HG02840 (cell line): ENCODE data around the gene CDH1.
"Not testable (repeated sequence)": the region's sequence is repeated elsewhere in the genome, so short reads cannot be mapped to it uniquely, and the experiment has no call there.

ENCODE experiments used
- ATAC-seq: cut with Tn5 transposase; IDR thresholded peaks from one replicate; pipeline ENCODE4 v1.9.1; 2021; ENCODE audit warnings: mild to moderate bottlenecking, moderate library complexity, moderate number of reproducible peaks; ENCODE audit not compliant: unreplicated experiment, low FRiP score

Gene CDH1

GRCh38 chr16:68786685-68787418 lies 49.8 kb downstream of the CDH1 start:
- no peak for ATAC-seq

- ATAC-seq, result not testable (repeated sequence)
These were observed 50.3 kb downstream of the CDH1 start for GRCh38 chr16:68787419-68787807.

GRCh38 chr16:68790130-68790761 lies 53.2 kb downstream of the CDH1 start:
- no peak for ATAC-seq

- no peak for ATAC-seq
These were observed 53.9 kb downstream of the CDH1 start for GRCh38 chr16:68790944-68791343.

- no peak for ATAC-seq
These were observed 55.6 kb downstream of the CDH1 start for GRCh38 chr16:68792465-68793324.

- ATAC-seq, result no peak
These were observed 56.3 kb downstream of the CDH1 start for GRCh38 chr16:68793401-68793857.

- no peak for ATAC-seq
These were observed 61.3 kb downstream of the CDH1 start for GRCh38 chr16:68798398-68798797.

GRCh38 chr16:68800257-68800875 lies 63.3 kb downstream of the CDH1 start:
- no peak for ATAC-seq

- ATAC-seq, result no peak
These were observed 65.1 kb downstream of the CDH1 start for GRCh38 chr16:68802190-68802589.

GRCh38 chr16:68806422-68806821 lies 69.3 kb downstream of the CDH1 start:
- ATAC-seq, result no peak

- ATAC-seq, result no peak
These were observed 69.9 kb downstream of the CDH1 start for GRCh38 chr16:68806981-68807380.

GRCh38 chr16:68814516-68814915 lies 77.4 kb downstream of the CDH1 start:
- no peak for ATAC-seq

GRCh38 chr16:68823401-68824135 lies 86.5 kb downstream of the CDH1 start:
- ATAC-seq, result no peak

- ATAC-seq, result no peak
These were observed 88.3 kb downstream of the CDH1 start for GRCh38 chr16:68825427-68825826.

- no peak for ATAC-seq
These were observed 89.6 kb downstream of the CDH1 start for GRCh38 chr16:68826652-68827051.

- ATAC-seq, result no peak
These were observed 96.2 kb downstream of the CDH1 start for GRCh38 chr16:68833251-68833650.

GRCh38 chr16:68834550-68834949 lies 97.5 kb downstream of the CDH1 start:
- no peak for ATAC-seq

- no peak for ATAC-seq
These were observed 98.9 kb downstream of the CDH1 start for GRCh38 chr16:68835970-68836369.

GRCh38 chr16:68839831-68840230 lies 102.7 kb downstream of the CDH1 start:
- no peak for ATAC-seq

- not testable (repeated sequence) for ATAC-seq
These were observed 105.9 kb downstream of the CDH1 start for GRCh38 chr16:68842964-68843481.
